GM12891 (cell line): ENCODE data around the gene CTBS.
"Not testable (repeated sequence)": the region's sequence is repeated elsewhere in the genome, so short reads cannot be mapped to it uniquely, and the experiment has no call there.

Experiments used
- PAX5 ChIP-seq: IDR thresholded peaks from 2 replicates; pipeline ENCODE4 v1.6.1; 2011; ENCODE audit warnings: low read length, moderate library complexity, mild to moderate bottlenecking; ENCODE audit not compliant: insufficient read depth, severe bottlenecking
- POLR2A ChIP-seq: IDR thresholded peaks from 2 replicates; pipeline ENCODE4 v1.6.1; 2011; ENCODE audit warnings: low read depth, low read length, control low read depth
- POLR2AphosphoS5 ChIP-seq: IDR thresholded peaks from 2 replicates; pipeline ENCODE4 v1.6.1; 2011; ENCODE audit warnings: low read depth, low read length, control low read depth
- POU2F2 ChIP-seq: IDR thresholded peaks from 2 replicates; pipeline ENCODE4 v1.6.1; 2011; ENCODE audit warnings: low read depth, mild to moderate bottlenecking, control low read depth, low read length, moderate library complexity
- SPI1 ChIP-seq: IDR thresholded peaks from 2 replicates; pipeline ENCODE4 v1.6.1; 2011; ENCODE audit warnings: low read depth, low read length, control low read depth
- TAF1 ChIP-seq: IDR thresholded peaks from 2 replicates; pipeline ENCODE4 v1.6.1; 2011; ENCODE audit warnings: low read depth, low read length, control low read depth

GRCh38 chr1:84507887-84508286, 66.4 kb downstream of the CTBS start:
- not testable (repeated sequence) for TF ChIP-seq POLR2A, POLR2AphosphoS5, TAF1, PAX5, SPI1, POU2F2
